ENCODE data around the gene SHISA4.
"Not testable (repeated sequence)": the region's sequence is repeated elsewhere in the genome, so short reads cannot be mapped to it uniquely, and the experiment has no call there.

Gene SHISA4

GRCh38 chr1:201930803-201931202 is 42.1 kb downstream of the SHISA4 start:
- no peak for DNase-seq (ENCODE audit: low spot score)

- DNase-seq (ENCODE audit: low spot score) = no peak
Measured at GRCh38 chr1:201933840-201934430, 45.2 kb downstream of the SHISA4 start.

GRCh38 chr1:201937624-201938213 is 49.0 kb downstream of the SHISA4 start:
- peak; percentile 61 for DNase-seq (ENCODE audit: low spot score)

GRCh38 chr1:201938440-201939035 is 49.8 kb downstream of the SHISA4 start:
- DNase-seq (ENCODE audit: low spot score) = no peak

GRCh38 chr1:201939148-201939547 is 50.5 kb downstream of the SHISA4 start:
- no peak for DNase-seq (ENCODE audit: low spot score)

- DNase-seq (ENCODE audit: low spot score) = no peak
Measured at GRCh38 chr1:201939574-201939973, 50.9 kb downstream of the SHISA4 start.

- DNase-seq (ENCODE audit: low spot score) = not testable (repeated sequence)
Measured at GRCh38 chr1:201940316-201940715, 51.6 kb downstream of the SHISA4 start.

- no peak for DNase-seq (ENCODE audit: low spot score)
Measured at GRCh38 chr1:201941420-201942128, 52.9 kb downstream of the SHISA4 start.

- no peak for DNase-seq (ENCODE audit: low spot score)
Measured at GRCh38 chr1:201942129-201942495, 53.4 kb downstream of the SHISA4 start.
